Hair follicular keratinocyte (primary cell): ENCODE data around the gene PSMA1. TPM values are rescaled to one million over a fixed set of nuclear protein-coding genes. Genes with fewer than 3 reads are reported as not detected.

Experiments used
- total RNA-seq: library from RNA; depleted of rRNA; stranded (reverse); fragments of >200 nt; gene quantifications from 2 replicates; pipeline ENCODE4 v1.2.3, GENCODE V29; 2015

PSMA1 gene
- 188 and 209 TPM in 2 replicates for total RNA-seq

DNA sequence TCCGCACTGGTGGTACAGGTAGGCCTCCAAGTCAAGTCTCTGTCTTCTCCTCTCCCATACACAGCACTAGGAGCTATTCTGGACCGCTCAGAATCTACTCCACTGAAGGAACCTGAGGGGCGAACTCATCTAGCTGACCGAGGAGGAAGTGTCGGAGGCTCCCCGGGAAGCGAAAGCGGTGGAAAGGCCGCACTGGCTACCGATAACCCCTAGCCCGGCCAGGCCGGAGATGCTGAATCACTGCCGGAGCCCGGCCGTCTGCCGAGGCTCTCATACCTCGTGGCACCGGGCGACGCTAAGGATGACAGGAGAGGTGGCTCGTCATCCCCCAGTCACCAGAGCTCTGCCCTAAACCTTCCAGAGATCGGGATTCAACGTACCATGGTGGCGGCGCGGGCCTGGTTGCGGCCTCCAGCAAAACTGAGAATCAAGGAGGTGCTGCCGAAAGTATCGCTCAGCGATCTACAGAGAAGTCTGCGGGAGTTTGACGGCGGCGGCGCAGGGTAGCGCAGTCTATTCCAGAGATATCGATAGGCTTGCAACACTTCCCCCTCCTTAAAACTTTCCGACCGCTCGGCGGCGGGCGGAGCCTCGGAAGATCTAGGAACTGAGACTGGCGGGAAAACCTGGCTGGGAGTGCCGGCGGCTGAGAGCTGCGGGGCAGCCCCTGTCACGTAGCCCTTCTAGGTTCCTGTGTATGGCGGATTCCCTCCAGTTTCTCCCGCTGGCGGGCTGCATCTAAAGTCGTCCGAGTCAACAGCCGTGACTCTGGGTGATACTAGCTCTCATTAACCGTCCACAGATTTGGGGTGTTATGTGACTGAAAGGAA lies at the start of gene PSMA1:
Gene PSMA1 (minus strand): TSS at position 470 of the 830 bp plus-strand sequence. CDS start 87 bp downstream, at position 383.

DNA sequence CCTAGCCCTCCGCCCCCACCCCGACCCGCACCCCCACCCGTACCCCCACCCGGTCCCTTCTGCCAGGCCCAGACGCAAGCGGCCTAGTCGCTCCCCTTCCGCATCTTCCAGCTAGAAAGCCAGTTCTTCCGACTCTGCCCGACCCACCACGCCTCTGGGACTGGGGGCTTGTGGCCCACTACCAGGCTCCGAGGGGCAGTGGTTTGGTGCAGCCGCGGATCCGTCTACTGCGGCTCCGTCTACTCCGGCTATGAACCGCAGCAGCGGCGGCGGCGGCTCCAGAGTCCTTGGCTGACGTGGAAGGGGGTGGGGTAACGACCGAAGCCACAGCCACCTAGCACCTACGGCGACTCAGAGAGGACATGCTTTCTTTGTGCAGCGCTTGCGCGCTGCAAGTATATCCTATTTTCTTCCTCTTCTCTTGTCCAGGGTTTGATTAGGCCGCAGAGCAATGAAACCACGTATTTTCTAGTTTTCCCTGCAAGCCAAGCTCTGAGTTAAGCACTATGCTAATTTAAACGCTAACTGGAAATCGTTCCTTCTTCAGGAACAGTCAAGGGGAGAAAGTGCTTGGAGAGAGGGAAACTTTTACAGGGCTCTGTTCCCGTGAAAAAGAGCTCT lies 20.5 kb downstream of the PSMA1 start, which contains the start of gene COPB1:
Gene COPB1 (minus strand): TSS at position 252 of the 621 bp plus-strand sequence. CDS start 883 bp downstream, outside the sequence.

Other genes with a start within 250 kb of the PSMA1 start
- 93.1 and 120 TPM in 2 replicates for gene RRAS2, start 161.2 kb downstream of the PSMA1 start, total RNA-seq
- gene COPB1, start 20.6 kb downstream of the PSMA1 start, total RNA-seq: 160 and 195 TPM in 2 replicates
- gene PDE3B, start 123.4 kb upstream of the PSMA1 start, total RNA-seq: not detected in 2 replicates